H1 (cell line): ENCODE results near the gene WRAP73. TPM values are rescaled to one million over a fixed set of nuclear protein-coding genes. Genes with fewer than 3 reads are reported as not detected.

Source experiments
- GABPA ChIP-seq: IDR thresholded peaks from 2 replicates; pipeline ENCODE4 v1.6.1; 2011; ENCODE audit warnings: mild to moderate bottlenecking, low read length, moderate library complexity, borderline replicate concordance; ENCODE audit not compliant: insufficient read depth
- POLR2AphosphoS5 ChIP-seq: IDR thresholded peaks from 2 replicates; pipeline ENCODE4 v1.6.1; 2011; ENCODE audit warnings: low read depth, low read length
- POU5F1 ChIP-seq: IDR thresholded peaks from 2 replicates; pipeline ENCODE4 v1.6.1; 2011; ENCODE audit warnings: low read depth, mild to moderate bottlenecking, low read length, moderate library complexity
- RAD21 ChIP-seq, 2 experiments: IDR thresholded peaks in 1 of 2; conservative IDR thresholded peaks in 1 of 2; 2 replicates each; pipeline ENCODE4 v1.6.1; 2011; ENCODE audit warnings: low read depth in 2 of 2, low read length in 2 of 2, improper control_type of control experiment in 1 of 2, inconsistent platforms in 1 of 2, mild to moderate bottlenecking in 1 of 2, moderate library complexity in 1 of 2
- SIRT6 ChIP-seq: IDR thresholded peaks from one replicate; pipeline ENCODE4 v1.7.1; 2012; ENCODE audit warnings: low read length, inconsistent platforms
- SIX5 ChIP-seq: IDR thresholded peaks from 2 replicates; pipeline ENCODE4 v1.6.1; 2011; ENCODE audit warnings: mild to moderate bottlenecking, low read depth, low read length
- SUZ12 ChIP-seq: fragments of 200-600 bp; sonication (generic); IDR thresholded peaks from 2 replicates; pipeline ENCODE4 v1.6.1; 2012; ENCODE audit warnings: mild to moderate bottlenecking, inconsistent platforms, low read length, moderate library complexity, mixed read lengths
- TCF12 ChIP-seq: IDR thresholded peaks from 2 replicates; pipeline ENCODE4 v1.6.1; 2011; ENCODE audit warnings: low read depth, mild to moderate bottlenecking, low read length
- polyA plus RNA-seq, 7 experiments: library from polyadenylated mRNA; depleted of rRNA in 3 of 7; stranded (reverse) in 5 of 7; unstranded in 2 of 7; fragments of >200 nt in 5 of 7; fragments of 200-250 nt in 2 of 7; gene quantifications; 1 replicate in 5 of 7; 2 replicates in 1 of 7; 4 replicates in 1 of 7; pipeline versions ENCODE4 v1.2.1 to v1.2.3, GENCODE V29; 2011 to 2013; ENCODE audit warnings: missing spikeins in 2 of 7, mixed read lengths in 2 of 7
- total RNA-seq: library from RNA; stranded (reverse); fragmentation: NEBNext Ultra II Directional; extraction: Animal tissue kit (Norgen Biotek cat#: 25700); gene quantifications from 2 replicates; pipeline ENCODE4 v1.2.1, GENCODE V29; 2021
- TF ChIP-seq, protein P1 (sequence below): fragments of 300-600 bp; sonication (generic); IDR thresholded peaks from 2 replicates; pipeline ENCODE4 v1.7.1; 2012; ENCODE audit warnings: low read length, moderate library complexity, mild to moderate bottlenecking, inconsistent platforms; ENCODE audit not compliant: insufficient replicate concordance

WRAP73 gene
- total and polyA plus RNA-seq, 2 of the 8 experiments (the other 6 are each of a cell fraction or from before 2014, with no cell fraction given) = 30.3 to 50.7 TPM

- TF ChIP-seq, protein P1, sequence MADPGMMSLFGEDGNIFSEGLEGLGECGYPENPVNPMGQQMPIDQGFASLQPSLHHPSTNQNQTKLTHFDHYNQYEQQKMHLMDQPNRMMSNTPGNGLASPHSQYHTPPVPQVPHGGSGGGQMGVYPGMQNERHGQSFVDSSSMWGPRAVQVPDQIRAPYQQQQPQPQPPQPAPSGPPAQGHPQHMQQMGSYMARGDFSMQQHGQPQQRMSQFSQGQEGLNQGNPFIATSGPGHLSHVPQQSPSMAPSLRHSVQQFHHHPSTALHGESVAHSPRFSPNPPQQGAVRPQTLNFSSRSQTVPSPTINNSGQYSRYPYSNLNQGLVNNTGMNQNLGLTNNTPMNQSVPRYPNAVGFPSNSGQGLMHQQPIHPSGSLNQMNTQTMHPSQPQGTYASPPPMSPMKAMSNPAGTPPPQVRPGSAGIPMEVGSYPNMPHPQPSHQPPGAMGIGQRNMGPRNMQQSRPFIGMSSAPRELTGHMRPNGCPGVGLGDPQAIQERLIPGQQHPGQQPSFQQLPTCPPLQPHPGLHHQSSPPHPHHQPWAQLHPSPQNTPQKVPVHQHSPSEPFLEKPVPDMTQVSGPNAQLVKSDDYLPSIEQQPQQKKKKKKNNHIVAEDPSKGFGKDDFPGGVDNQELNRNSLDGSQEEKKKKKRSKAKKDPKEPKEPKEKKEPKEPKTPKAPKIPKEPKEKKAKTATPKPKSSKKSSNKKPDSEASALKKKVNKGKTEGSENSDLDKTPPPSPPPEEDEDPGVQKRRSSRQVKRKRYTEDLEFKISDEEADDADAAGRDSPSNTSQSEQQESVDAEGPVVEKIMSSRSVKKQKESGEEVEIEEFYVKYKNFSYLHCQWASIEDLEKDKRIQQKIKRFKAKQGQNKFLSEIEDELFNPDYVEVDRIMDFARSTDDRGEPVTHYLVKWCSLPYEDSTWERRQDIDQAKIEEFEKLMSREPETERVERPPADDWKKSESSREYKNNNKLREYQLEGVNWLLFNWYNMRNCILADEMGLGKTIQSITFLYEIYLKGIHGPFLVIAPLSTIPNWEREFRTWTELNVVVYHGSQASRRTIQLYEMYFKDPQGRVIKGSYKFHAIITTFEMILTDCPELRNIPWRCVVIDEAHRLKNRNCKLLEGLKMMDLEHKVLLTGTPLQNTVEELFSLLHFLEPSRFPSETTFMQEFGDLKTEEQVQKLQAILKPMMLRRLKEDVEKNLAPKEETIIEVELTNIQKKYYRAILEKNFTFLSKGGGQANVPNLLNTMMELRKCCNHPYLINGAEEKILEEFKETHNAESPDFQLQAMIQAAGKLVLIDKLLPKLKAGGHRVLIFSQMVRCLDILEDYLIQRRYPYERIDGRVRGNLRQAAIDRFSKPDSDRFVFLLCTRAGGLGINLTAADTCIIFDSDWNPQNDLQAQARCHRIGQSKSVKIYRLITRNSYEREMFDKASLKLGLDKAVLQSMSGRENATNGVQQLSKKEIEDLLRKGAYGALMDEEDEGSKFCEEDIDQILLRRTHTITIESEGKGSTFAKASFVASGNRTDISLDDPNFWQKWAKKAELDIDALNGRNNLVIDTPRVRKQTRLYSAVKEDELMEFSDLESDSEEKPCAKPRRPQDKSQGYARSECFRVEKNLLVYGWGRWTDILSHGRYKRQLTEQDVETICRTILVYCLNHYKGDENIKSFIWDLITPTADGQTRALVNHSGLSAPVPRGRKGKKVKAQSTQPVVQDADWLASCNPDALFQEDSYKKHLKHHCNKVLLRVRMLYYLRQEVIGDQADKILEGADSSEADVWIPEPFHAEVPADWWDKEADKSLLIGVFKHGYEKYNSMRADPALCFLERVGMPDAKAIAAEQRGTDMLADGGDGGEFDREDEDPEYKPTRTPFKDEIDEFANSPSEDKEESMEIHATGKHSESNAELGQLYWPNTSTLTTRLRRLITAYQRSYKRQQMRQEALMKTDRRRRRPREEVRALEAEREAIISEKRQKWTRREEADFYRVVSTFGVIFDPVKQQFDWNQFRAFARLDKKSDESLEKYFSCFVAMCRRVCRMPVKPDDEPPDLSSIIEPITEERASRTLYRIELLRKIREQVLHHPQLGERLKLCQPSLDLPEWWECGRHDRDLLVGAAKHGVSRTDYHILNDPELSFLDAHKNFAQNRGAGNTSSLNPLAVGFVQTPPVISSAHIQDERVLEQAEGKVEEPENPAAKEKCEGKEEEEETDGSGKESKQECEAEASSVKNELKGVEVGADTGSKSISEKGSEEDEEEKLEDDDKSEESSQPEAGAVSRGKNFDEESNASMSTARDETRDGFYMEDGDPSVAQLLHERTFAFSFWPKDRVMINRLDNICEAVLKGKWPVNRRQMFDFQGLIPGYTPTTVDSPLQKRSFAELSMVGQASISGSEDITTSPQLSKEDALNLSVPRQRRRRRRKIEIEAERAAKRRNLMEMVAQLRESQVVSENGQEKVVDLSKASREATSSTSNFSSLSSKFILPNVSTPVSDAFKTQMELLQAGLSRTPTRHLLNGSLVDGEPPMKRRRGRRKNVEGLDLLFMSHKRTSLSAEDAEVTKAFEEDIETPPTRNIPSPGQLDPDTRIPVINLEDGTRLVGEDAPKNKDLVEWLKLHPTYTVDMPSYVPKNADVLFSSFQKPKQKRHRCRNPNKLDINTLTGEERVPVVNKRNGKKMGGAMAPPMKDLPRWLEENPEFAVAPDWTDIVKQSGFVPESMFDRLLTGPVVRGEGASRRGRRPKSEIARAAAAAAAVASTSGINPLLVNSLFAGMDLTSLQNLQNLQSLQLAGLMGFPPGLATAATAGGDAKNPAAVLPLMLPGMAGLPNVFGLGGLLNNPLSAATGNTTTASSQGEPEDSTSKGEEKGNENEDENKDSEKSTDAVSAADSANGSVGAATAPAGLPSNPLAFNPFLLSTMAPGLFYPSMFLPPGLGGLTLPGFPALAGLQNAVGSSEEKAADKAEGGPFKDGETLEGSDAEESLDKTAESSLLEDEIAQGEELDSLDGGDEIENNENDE = no peak
- no peak for TF ChIP-seq TCF12
- TF ChIP-seq GABPA = no peak
- no peak for TF ChIP-seq POU5F1
- no peak for TF ChIP-seq POLR2AphosphoS5
- no peak for TF ChIP-seq SUZ12
- no peak for TF ChIP-seq SIRT6
- no peak for TF ChIP-seq RAD21 (IDR thresholded peaks at IDR 0.05 in 1 of 2, conservative IDR thresholded peaks at IDR 0.05 in 1 of 2; ENCODE audit: low read depth in 2 of 2, low read length in 2 of 2)
- no peak for TF ChIP-seq SIX5
Observed at GRCh38 chr1:3595949-3596348, 54.0 kb downstream of the WRAP73 start (continued).
